Liver (tissue), 9 donors: ENCODE results near the gene TNFRSF8. TPM values are rescaled to one million over a fixed set of nuclear protein-coding genes. Genes with fewer than 3 reads are reported as not detected.
A peak's percentile ranks its signal among the peaks of the same experiment; 100 is the strongest.

Experiments
- DNase-seq: peaks from one replicate; pipeline ENCODE4 v3.0.0-alpha.2; 2017; ENCODE audit warnings: low spot score
- H3K27ac ChIP-seq, 2 donors: one replicate each; pipeline ENCODE4 v1.7.0; 2013; ENCODE audit warnings: inconsistent platforms in 2 of 2, low read length in 2 of 2, control low read depth in 1 of 2, low read depth in 1 of 2, mild to moderate bottlenecking in 1 of 2
- H3K27me3 ChIP-seq, 4 donors: one replicate each; pipeline versions ENCODE4 v1.6.1 to v1.7.0; 2013; ENCODE audit warnings: low read length in 3 of 4, inconsistent platforms in 1 of 4, mild to moderate bottlenecking in 1 of 4, moderate library complexity in 1 of 4; ENCODE audit not compliant: control insufficient read depth in 4 of 4, insufficient read depth in 4 of 4
- H3K36me3 ChIP-seq, 4 donors: one replicate each; pipeline versions ENCODE4 v1.6.1 to v1.7.0; 2013; ENCODE audit warnings: low read length in 3 of 4, mild to moderate bottlenecking in 3 of 4, low read depth in 1 of 4, moderate library complexity in 1 of 4; ENCODE audit not compliant: control insufficient read depth in 4 of 4, insufficient read depth in 3 of 4
- H3K4me1 ChIP-seq, 4 donors: one replicate each; pipeline versions ENCODE4 v1.6.1 to v1.7.0; 2013; ENCODE audit warnings: low read length in 3 of 4, mild to moderate bottlenecking in 3 of 4, moderate library complexity in 1 of 4; ENCODE audit not compliant: control insufficient read depth in 4 of 4, insufficient read depth in 4 of 4
- H3K4me3 ChIP-seq, 3 donors: one replicate each; pipeline versions ENCODE4 v1.6.1 to v1.7.0; 2013; ENCODE audit warnings: low read length in 3 of 3, control low read depth in 1 of 3, low read depth in 1 of 3, mild to moderate bottlenecking in 1 of 3
- H3K9ac ChIP-seq, 2 donors: one replicate each; pipeline ENCODE4 v1.7.0; 2013; ENCODE audit warnings: low read length in 2 of 2, mild to moderate bottlenecking in 2 of 2, moderate library complexity in 2 of 2, control low read depth in 1 of 2, low read depth in 1 of 2
- H3K9me3 ChIP-seq, 4 donors: one replicate each; pipeline versions ENCODE4 v1.6.1 to v1.7.0; 2013; ENCODE audit warnings: low read length in 3 of 4; ENCODE audit not compliant: control insufficient read depth in 4 of 4
- EGR1 ChIP-seq, 2 donors: IDR thresholded peaks; 2 replicates each; pipeline ENCODE4 v1.6.1; 2016 to 2018; ENCODE audit warnings: antibody characterized with exemption in 2 of 2, low read depth in 2 of 2
- FOXA2 ChIP-seq: IDR thresholded peaks from 2 replicates; pipeline ENCODE4 v1.6.1; 2016; ENCODE audit warnings: antibody characterized with exemption
- GABPA ChIP-seq, 2 donors: IDR thresholded peaks in 1 of 2; conservative IDR thresholded peaks in 1 of 2; 2 replicates each; pipeline ENCODE4 v1.6.1; 2016; ENCODE audit warnings: antibody characterized with exemption in 2 of 2, mild to moderate bottlenecking in 1 of 2, moderate library complexity in 1 of 2
- HNF4A ChIP-seq, 2 donors: conservative IDR thresholded peaks; 2 replicates each; pipeline ENCODE4 v1.6.1; 2016; ENCODE audit warnings: antibody characterized with exemption in 2 of 2, mild to moderate bottlenecking in 2 of 2
- HNF4G ChIP-seq: IDR thresholded peaks from 2 replicates; pipeline ENCODE4 v1.6.1; 2016; ENCODE audit warnings: antibody characterized with exemption
- JUND ChIP-seq, 2 donors: IDR thresholded peaks; 2 replicates each; pipeline ENCODE4 v1.6.1; 2016; ENCODE audit warnings: antibody characterized with exemption in 2 of 2
- NR2F2 ChIP-seq: IDR thresholded peaks from 2 replicates; pipeline ENCODE4 v1.6.1; 2016; ENCODE audit warnings: antibody characterized with exemption
- RAD21 ChIP-seq, 2 donors: IDR thresholded peaks; 2 replicates each; pipeline ENCODE4 v1.6.1; 2016; ENCODE audit warnings: antibody characterized with exemption in 2 of 2, mild to moderate bottlenecking in 2 of 2
- RXRA ChIP-seq, 2 donors: IDR thresholded peaks; 2 replicates each; pipeline ENCODE4 v1.6.1; 2017 to 2018; ENCODE audit warnings: antibody characterized with exemption in 2 of 2, mild to moderate bottlenecking in 1 of 2
- SP1 ChIP-seq: IDR thresholded peaks from 2 replicates; pipeline ENCODE4 v1.6.1; 2018; ENCODE audit warnings: antibody characterized with exemption, mild to moderate bottlenecking
- TAF1 ChIP-seq: conservative IDR thresholded peaks from 2 replicates; pipeline ENCODE4 v1.6.1; 2016; ENCODE audit warnings: antibody characterized with exemption, mild to moderate bottlenecking
- YY1 ChIP-seq: IDR thresholded peaks from 2 replicates; pipeline ENCODE4 v1.6.1; 2016; ENCODE audit warnings: antibody characterized with exemption, mild to moderate bottlenecking
- WGBS: extraction: QIAGEN DNeasy Blood & Tissue Kit; methylation state at CpG from one replicate; pipeline ENCODE4 v1.1.7; 2013; 5-methylcytosine and 5-hydroxymethylcytosine counted together
- polyA plus RNA-seq, 2 donors: library from polyadenylated mRNA; stranded (reverse) in 1 of 2; unstranded in 1 of 2; fragments of 200-250 nt in 1 of 2; fragments of >200 nt in 1 of 2; fragmentation: Nextera tagmentation in 1 of 2; extraction: Ambion mirVana in 1 of 2; gene quantifications; one replicate each; pipeline versions ENCODE4 v1.2.1 to v1.2.3, GENCODE V29; 2013 to 2015
- total RNA-seq, 2 donors: library from RNA; depleted of rRNA; stranded (reverse); fragments of >200 nt; gene quantifications; one replicate each; pipeline ENCODE4 v1.2.3, GENCODE V29; 2014
- TF ChIP-seq, protein P1 (sequence below): IDR thresholded peaks from 2 replicates; pipeline ENCODE4 v1.6.1; 2016; ENCODE audit warnings: antibody characterized with exemption, mild to moderate bottlenecking
- TF ChIP-seq, protein P2 (sequence below): fragments of 150-350 bp; IDR thresholded peaks from 2 replicates; pipeline ENCODE4 v1.5.1; 2017; ENCODE audit warnings: improper control_type of control experiment, low read depth, low read length; ENCODE audit not compliant: missing input control
- TF ChIP-seq, protein P3 (sequence below): IDR thresholded peaks from 2 replicates; pipeline ENCODE4 v1.6.1; 2016; ENCODE audit warnings: antibody characterized with exemption
- TF ChIP-seq, protein P4 (sequence below): IDR thresholded peaks from 2 replicates; pipeline ENCODE4 v1.6.1; 2016; ENCODE audit warnings: antibody characterized with exemption
- donor health status: healthy.
- donor health status: healthy.
- donor health status: healthy.
- donor health status: healthy.
- donor health status: healthy.

The TNFRSF8 gene
- total and polyA plus RNA-seq, 4 donors: 0.08 to 0.19 (median 0.12) TPM

DNA sequence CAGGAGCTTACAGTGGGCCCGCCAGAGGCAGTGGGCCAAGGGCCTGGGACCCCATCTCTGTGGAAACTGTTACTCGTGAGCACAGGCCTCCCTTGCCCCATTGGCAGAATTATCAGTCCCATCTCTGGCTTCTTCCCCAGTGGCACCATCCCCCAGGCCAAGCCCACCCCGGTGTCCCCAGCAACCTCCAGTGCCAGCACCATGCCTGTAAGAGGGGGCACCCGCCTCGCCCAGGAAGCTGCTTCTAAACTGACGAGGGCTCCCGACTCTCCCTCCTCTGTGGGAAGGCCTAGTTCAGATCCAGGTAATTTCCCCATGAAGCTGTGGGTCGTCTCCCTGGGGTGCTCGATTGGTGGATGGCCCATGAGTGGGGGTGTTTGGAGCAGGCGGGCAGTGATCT is 46.8 kb downstream of the TNFRSF8 start:
- H3K9me3 ChIP-seq: no peaks in the 10 kb centered on the region
- TF ChIP-seq JUND (IDR thresholded peaks at IDR 0.05): no peak
- TF ChIP-seq, protein P1, sequence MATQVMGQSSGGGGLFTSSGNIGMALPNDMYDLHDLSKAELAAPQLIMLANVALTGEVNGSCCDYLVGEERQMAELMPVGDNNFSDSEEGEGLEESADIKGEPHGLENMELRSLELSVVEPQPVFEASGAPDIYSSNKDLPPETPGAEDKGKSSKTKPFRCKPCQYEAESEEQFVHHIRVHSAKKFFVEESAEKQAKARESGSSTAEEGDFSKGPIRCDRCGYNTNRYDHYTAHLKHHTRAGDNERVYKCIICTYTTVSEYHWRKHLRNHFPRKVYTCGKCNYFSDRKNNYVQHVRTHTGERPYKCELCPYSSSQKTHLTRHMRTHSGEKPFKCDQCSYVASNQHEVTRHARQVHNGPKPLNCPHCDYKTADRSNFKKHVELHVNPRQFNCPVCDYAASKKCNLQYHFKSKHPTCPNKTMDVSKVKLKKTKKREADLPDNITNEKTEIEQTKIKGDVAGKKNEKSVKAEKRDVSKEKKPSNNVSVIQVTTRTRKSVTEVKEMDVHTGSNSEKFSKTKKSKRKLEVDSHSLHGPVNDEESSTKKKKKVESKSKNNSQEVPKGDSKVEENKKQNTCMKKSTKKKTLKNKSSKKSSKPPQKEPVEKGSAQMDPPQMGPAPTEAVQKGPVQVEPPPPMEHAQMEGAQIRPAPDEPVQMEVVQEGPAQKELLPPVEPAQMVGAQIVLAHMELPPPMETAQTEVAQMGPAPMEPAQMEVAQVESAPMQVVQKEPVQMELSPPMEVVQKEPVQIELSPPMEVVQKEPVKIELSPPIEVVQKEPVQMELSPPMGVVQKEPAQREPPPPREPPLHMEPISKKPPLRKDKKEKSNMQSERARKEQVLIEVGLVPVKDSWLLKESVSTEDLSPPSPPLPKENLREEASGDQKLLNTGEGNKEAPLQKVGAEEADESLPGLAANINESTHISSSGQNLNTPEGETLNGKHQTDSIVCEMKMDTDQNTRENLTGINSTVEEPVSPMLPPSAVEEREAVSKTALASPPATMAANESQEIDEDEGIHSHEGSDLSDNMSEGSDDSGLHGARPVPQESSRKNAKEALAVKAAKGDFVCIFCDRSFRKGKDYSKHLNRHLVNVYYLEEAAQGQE: no peak
- TF ChIP-seq, protein P2, sequence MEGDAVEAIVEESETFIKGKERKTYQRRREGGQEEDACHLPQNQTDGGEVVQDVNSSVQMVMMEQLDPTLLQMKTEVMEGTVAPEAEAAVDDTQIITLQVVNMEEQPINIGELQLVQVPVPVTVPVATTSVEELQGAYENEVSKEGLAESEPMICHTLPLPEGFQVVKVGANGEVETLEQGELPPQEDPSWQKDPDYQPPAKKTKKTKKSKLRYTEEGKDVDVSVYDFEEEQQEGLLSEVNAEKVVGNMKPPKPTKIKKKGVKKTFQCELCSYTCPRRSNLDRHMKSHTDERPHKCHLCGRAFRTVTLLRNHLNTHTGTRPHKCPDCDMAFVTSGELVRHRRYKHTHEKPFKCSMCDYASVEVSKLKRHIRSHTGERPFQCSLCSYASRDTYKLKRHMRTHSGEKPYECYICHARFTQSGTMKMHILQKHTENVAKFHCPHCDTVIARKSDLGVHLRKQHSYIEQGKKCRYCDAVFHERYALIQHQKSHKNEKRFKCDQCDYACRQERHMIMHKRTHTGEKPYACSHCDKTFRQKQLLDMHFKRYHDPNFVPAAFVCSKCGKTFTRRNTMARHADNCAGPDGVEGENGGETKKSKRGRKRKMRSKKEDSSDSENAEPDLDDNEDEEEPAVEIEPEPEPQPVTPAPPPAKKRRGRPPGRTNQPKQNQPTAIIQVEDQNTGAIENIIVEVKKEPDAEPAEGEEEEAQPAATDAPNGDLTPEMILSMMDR: no peak
- TF ChIP-seq RAD21 (IDR thresholded peaks at IDR 0.05): no peak
- no peak overlapping the region for H3K4me3 ChIP-seq
- H3K36me3 ChIP-seq: no peaks in the 10 kb centered on the region
- H3K4me1 ChIP-seq: no peaks in the 10 kb centered on the region
- no peak overlapping the region for H3K9ac ChIP-seq
- no peak overlapping the region for H3K27ac ChIP-seq
- WGBS: 93% methylated on average over 10 of the region's 10 CpGs
- DNase-seq: no peak
- H3K27me3 ChIP-seq: no peaks in the 10 kb centered on the region

DNA sequence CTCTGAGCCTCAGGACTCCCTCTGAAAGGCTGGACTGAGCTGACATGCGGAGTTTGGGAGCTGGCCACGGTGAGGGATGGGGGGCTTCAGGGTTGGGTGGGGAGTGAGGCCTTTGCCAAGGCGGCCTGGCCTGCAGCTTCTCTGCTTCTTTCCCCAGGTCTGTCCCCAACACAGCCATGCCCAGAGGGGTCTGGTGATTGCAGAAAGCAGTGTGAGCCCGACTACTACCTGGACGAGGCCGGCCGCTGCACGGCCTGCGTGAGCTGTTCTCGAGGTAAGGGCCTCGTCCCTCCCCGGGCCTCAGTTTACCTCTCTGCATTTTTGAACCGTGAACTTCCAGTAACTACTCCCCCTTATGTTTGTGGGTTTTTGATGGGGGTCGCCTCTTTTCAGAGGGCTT is 48.6 kb downstream of the TNFRSF8 start:
- 89% methylated on average over 14 of the region's 14 CpGs for WGBS
- H3K4me1 ChIP-seq: no peaks in the 10 kb centered on the region
- H3K36me3 ChIP-seq: no peaks in the 10 kb centered on the region
- H3K9me3 ChIP-seq: no peaks in the 10 kb centered on the region
- DNase-seq: no peak
- no peak overlapping the region for H3K9ac ChIP-seq
- H3K4me3 ChIP-seq: no peak overlapping the region
- no peak overlapping the region for H3K27ac ChIP-seq
- H3K27me3 ChIP-seq: no peaks in the 10 kb centered on the region
- no peak for TF ChIP-seq HNF4A (conservative IDR thresholded peaks at IDR 0.05)

DNA sequence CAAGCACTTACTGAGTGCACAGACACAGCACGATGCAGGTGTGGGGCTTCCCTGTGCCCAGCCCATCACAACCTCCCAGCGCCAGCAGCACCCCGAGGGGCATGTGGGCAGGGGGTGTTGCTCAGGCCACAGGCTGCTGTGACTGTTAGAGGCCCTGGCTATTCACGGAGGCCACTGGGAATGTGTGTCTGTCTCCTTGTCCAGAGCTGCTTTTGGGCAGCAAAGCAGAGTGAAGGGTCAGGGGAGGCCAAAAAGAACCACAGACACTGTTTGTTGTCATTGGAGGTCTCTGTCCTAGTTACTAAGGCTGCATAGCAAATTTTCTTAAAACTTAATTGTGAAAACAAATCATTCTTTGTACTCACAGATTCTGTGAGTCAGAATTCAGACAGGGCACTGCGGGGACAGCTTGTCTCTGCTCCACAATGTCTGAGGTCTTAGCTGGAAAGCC is 49.6 kb downstream of the TNFRSF8 start:
- DNase-seq: no peak
- no peak overlapping the region for H3K4me3 ChIP-seq
- H3K27ac ChIP-seq: no peak overlapping the region
- TF ChIP-seq YY1: no peak
- TF ChIP-seq SP1: peak; percentile 15
- TF ChIP-seq, protein P1: no peak
- TF ChIP-seq, protein P2: no peak
- TF ChIP-seq JUND (IDR thresholded peaks at IDR 0.05): no peak
- TF ChIP-seq HNF4A (conservative IDR thresholded peaks at IDR 0.05): no peak
- TF ChIP-seq, protein P3, sequence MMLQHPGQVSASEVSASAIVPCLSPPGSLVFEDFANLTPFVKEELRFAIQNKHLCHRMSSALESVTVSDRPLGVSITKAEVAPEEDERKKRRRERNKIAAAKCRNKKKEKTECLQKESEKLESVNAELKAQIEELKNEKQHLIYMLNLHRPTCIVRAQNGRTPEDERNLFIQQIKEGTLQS: no peak
- TF ChIP-seq FOXA2: no peak
- TF ChIP-seq EGR1 (IDR thresholded peaks at IDR 0.05; ENCODE audit: low read depth in 2 of 2): no peak
- peak; percentile 27 for TF ChIP-seq NR2F2
- TF ChIP-seq GABPA (IDR thresholded peaks at IDR 0.05 in 1 of 2, conservative IDR thresholded peaks at IDR 0.05 in 1 of 2): no peak
- no peak for TF ChIP-seq RXRA (IDR thresholded peaks at IDR 0.05)
- no peak for TF ChIP-seq HNF4G
- no peak for TF ChIP-seq TAF1
- TF ChIP-seq, protein P4, sequence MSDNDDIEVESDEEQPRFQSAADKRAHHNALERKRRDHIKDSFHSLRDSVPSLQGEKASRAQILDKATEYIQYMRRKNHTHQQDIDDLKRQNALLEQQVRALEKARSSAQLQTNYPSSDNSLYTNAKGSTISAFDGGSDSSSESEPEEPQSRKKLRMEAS: no peak
- H3K36me3 ChIP-seq: no peaks in the 10 kb centered on the region
- no peaks in the 10 kb centered on the region for H3K27me3 ChIP-seq
- H3K4me1 ChIP-seq: no peaks in the 10 kb centered on the region
- H3K9me3 ChIP-seq: no peaks in the 10 kb centered on the region
- 84% methylated on average over 5 of the region's 5 CpGs for WGBS
- H3K9ac ChIP-seq: no peak overlapping the region
